Measurements from ENCODE around the gene P4HA2.

The P4HA2 gene

GRCh38 chr5:132264546-132265335 is 37.1 kb upstream of the P4HA2 start:
- DNase-seq, result no peak

- DNase-seq, result no peak
Observed at GRCh38 chr5:132263548-132264261, 36.1 kb upstream of the P4HA2 start.

- DNase-seq, result no peak
Observed at GRCh38 chr5:132262882-132263547, 35.4 kb upstream of the P4HA2 start.

GRCh38 chr5:132261881-132262845 is 34.5 kb upstream of the P4HA2 start:
- no peak for DNase-seq

DNA sequence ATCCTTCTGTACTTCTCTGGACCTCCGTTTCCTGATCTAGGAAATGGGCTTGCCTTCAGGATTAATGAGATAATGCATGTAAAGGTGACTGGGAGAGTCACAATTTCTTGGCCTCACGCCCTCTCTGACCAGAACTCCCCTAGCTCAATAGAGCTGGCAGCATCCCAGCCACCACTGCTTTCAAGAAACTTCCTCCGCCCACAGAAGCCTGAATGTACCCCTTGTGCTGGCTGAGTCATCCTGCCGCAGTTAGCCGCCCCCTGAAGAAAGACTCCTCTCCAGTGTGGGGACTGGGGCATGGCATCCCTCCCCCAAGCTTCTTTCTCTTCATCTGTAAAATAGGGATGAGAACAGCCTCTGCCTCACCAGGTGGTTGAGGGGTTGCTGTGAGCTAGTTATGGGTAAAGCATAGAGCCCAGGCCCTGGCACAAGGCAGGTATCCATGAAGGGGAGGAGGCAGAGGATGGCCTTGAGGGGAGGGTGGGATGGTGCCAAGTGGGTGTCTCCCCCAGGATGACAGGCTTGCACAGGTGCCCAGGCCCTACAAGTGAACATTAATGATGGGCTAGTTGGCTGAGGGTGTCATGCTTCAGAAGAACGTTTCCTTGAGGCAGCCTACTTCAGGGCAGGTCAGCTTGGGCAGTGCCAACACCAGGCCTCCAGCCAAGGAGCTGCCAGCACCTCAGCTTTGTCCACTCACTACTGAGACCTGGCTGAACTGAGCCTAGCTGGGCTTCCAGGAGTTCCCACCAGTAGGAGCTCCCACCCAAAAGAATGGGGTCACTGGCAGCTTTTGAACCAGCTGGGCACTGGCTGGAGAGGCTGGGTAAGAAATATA is 33.3 kb upstream of the P4HA2 start:
- no peak for DNase-seq

DNA sequence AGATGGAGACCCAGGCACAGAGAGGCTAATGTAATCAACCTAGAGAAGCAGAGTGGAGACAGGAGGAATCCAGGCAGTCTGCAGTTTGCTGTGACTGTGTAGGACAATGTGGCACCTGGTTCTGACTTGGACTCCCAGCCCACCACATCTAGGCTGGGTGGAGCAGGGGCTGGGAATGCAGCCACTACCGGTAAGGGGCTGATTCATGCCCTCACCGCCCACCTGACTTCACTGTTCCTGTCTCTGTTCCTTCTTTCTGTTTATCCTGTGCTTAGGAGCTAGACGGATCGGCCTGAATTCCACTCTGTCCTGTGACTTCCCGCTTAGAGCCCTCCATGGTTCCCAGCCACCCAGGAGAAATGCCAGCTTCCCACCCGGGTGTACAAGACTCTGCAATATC is 32.4 kb upstream of the P4HA2 start:
- DNase-seq, result no peak

DNA sequence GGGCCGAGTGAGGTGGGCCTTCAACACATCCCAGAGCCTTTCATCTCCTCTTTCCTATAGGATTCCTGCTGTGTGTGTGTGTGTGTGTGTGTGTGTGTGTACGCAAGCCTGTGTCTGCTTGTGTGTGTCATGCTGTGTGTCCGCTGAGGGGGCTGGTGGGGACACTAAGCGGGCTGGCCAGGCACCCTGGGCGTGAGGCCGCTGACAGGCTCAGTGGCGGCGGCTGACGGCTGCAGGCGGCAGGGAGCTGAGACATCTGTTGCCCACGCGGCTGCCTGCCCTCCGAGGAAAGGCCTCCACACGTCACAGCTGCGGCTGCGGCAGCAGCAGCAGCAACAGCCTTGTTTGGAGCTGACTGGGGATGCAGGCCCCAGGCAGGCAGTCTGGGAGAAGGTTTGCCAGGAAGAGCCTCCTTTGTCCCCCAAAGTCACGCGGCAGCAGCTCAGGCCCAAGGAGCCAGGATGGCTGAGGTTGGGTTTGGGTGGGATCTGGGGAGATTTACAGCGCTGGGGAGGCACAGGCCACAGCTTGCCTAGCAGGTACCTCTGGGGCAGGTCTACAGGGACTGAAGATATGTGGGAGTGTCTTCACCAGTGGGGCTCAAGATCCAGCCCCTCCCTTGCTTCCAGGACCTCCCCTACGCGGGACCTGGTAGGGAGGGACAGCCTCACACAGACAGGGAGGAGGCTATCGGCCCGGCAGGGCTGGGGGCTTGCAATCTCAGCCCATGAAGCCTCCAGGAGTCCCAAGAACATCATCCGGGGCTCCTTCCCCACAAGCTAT is 31.6 kb upstream of the P4HA2 start:
- DNase-seq, result no peak

DNA sequence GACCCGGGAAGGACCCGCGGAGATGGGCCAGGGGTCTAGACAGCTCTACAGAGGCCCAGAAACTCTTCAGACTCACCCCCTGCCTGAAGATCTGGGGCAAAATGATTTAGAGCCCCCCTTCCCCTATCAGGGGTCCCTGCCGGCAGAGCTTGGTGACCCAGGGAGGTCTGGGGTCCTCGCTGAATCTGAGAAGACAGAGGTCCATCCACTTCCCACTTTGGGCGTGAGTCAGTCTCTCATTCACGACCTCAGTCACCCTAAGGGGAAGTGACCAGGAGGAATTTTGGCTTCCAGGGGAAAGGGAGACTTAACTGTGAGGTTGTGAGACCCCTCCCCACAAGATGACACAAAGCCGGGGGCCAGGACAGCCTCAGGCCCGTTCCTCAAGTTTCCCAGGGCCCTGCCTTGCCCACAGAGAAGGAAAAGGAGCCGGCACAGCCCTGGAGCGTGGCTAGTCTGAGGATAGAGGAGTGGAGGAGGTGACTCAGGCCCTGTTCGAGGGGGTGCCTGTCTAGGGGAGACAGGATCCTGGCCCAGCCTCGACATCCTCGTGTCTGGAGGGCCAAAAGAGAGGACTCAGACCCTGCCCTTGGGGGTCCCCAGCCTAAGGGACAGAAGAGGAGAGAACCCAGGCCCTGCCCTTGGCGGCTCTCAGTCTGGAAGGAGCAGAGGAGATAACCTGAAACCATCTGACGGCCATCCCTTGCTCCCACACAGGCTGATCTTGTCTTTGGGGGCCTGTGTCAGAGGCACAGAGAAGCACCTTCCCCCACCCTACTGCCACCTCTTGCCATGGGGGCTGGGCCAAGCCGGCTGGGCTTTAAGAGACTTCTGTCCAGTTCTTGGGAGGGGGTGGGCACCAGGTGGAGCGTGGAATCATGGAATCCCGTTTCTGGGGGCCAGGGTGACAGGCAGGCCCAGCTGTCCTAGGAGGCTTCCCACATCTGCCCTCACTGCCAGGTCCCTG is 30.7 kb upstream of the P4HA2 start:
- no peak for DNase-seq

DNA sequence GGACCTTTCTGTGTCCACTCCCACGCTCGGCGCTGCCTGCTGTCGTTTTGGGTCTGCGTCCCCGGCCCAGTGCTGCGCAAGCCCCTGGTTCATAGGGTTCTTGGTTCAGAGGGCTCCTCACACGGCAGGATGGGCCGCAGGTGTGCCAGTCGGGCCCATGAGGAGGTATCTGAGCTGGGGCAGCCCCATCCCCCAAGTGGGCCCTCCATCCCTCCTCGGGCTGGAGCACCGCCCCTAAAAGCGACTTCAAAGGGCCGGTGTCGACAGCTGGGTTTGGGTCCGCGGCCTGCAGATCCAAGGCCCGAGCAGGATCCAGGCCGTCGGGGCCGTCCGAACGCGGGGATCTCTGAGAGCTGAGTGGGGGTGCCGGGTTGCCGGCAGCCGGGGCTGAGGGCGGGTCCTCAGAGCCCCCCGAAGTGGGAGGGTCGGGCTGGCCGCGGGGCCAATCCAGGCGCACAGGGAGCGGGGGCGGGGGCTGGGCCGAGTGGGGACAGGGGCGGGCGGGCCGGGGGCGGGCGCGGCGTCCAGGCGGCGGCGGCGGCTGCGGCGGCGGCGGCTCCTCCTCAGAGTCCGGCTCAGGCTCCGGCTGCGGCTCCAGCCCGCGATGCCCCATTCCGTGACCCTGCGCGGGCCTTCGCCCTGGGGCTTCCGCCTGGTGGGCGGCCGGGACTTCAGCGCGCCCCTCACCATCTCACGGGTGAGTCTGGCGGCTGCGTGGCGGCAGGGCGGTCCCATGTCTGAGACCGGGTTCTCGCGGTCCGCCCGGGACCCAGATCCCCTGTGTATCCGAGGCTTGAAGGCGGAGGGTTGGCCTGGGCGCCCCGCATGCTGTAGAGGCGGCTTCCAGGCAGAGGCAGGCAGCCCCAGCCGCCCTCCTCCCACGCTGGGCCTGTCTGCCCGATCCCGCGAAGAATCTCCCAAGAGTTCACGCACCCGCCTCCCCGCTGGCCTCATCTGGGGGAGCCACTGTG is 29.8 kb upstream of the P4HA2 start, which contains the start of gene PDLIM4:
Gene PDLIM4, plus strand, starts transcription at position 566 of the 971 bp plus-strand sequence. Its CDS starts 39 bp downstream, at position 605.
- DNase-seq, result no peak

DNA sequence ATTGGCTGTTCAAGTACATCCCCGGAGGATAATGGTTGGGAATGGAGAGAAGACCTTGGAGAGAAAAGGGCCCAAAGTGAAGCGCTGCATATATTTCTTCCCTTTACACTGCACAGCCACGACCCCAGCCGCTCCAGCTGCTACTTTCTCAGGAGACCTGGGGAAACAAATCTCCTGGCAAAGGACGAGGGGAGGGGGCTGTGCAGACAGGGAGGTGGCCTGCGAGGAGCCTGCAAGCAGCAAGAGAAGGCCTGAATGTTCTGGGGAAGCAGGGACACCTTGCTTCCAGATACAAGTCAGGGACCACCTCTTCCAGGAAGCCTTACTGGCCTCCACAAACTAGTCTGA is 29.1 kb upstream of the P4HA2 start:
- DNase-seq, result no peak

- DNase-seq, result no peak
Observed at GRCh38 chr5:132256086-132256782, 28.6 kb upstream of the P4HA2 start.

GRCh38 chr5:132254321-132254977 is 26.8 kb upstream of the P4HA2 start:
- no peak for DNase-seq

DNA sequence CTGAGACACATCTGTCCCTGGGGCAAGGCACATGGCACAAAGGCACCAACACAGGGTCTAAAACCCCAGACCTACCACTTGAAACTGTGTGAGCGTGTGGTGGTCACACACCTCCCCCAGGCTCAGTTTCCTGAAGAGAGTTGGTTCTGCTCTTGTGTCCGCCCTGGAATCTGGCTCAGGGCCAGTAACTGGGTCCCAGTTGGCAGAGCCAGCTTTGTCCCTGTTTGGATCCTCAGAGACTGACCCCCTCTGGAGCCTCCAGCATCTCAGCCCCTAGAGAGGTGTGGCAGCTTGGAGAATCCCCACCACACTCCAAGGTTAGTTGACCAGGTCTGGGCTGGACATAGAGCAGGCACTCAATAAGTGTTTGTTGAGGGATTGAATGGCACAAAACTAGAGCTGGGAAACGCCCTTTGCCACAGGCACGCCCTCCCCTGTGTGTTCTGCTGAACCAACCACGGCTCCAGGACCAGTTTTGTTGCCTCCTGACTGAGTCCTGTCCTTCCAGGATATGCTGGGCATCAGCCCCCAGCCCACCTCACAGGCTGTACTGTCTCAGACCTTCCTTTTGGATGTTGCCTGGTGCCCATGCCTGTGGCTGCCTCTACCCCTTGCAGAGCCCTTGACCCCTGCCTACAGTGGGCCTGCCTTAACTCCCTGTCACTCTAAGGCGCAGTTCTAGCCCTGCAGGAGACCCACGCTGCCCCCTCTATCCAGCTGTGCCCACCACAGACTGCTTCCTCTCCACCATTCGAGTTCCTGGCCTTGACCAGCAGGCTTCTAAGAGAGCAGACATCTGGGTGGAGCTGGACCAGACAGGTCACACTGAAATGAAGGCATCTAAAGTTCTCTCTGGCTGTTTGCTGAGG is 26.0 kb upstream of the P4HA2 start:
- DNase-seq, result no peak

GRCh38 chr5:132253008-132253441 is 25.4 kb upstream of the P4HA2 start:
- DNase-seq, result no peak

GRCh38 chr5:132251220-132251725 is 23.6 kb upstream of the P4HA2 start:
- no peak for DNase-seq

DNA sequence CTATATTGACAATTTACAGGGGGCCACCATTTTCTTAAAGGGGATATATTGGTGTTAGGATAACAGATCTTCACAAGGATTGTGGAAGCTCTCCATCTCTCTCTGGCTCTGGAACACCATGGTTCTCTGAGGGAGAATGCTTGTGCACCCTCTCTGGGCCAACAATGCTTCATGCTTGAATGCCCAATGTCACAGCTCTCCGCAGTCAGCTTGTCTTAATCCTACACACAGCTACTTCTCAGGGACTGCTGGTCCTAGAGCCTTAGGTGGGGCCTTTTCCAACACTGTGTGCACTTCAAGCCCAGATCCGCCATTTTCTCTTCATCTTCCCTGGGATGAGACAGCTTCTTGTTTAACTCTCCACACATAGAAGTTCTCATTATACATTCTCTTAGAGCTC is 22.9 kb upstream of the P4HA2 start:
- DNase-seq, result no peak

Measured in T-helper 2 cell (primary cell).